HG03460 (cell line): Measurements from ENCODE around the gene GRIK3.

ENCODE experiments used
- ATAC-seq: cut with Tn5 transposase; IDR thresholded peaks from one replicate; pipeline ENCODE4 v1.9.1; 2021; ENCODE audit not compliant: unreplicated experiment

The GRIK3 gene

GRCh38 chr1:36881541-36881940, 152.8 kb downstream of the GRIK3 start:
- ATAC-seq: no peak

GRCh38 chr1:36881068-36881405, 153.3 kb downstream of the GRIK3 start:
- ATAC-seq: no peak

- ATAC-seq: no peak
Measured at GRCh38 chr1:36880155-36881067, 153.9 kb downstream of the GRIK3 start.

GRCh38 chr1:36879613-36880012, 154.7 kb downstream of the GRIK3 start:
- ATAC-seq: no peak

- ATAC-seq: no peak
Measured at GRCh38 chr1:36876990-36877389, 157.3 kb downstream of the GRIK3 start.

- no peak for ATAC-seq
Measured at GRCh38 chr1:36874271-36875060, 159.8 kb downstream of the GRIK3 start.

- no peak for ATAC-seq
Measured at GRCh38 chr1:36872858-36873257, 161.5 kb downstream of the GRIK3 start.

- no peak for ATAC-seq
Measured at GRCh38 chr1:36872126-36872754, 162.1 kb downstream of the GRIK3 start.

GRCh38 chr1:36871146-36871971, 163.0 kb downstream of the GRIK3 start:
- no peak for ATAC-seq

GRCh38 chr1:36869826-36870225, 164.5 kb downstream of the GRIK3 start:
- ATAC-seq: no peak

- no peak for ATAC-seq
Measured at GRCh38 chr1:36869054-36869453, 165.3 kb downstream of the GRIK3 start.

- ATAC-seq: no peak
Measured at GRCh38 chr1:36867575-36867974, 166.7 kb downstream of the GRIK3 start.

GRCh38 chr1:36866169-36866814, 168.0 kb downstream of the GRIK3 start:
- no peak for ATAC-seq

- no peak for ATAC-seq
Measured at GRCh38 chr1:36865602-36865900, 168.8 kb downstream of the GRIK3 start.

- no peak for ATAC-seq
Measured at GRCh38 chr1:36864823-36865601, 169.3 kb downstream of the GRIK3 start.

GRCh38 chr1:36864182-36864822, 170.0 kb downstream of the GRIK3 start:
- no peak for ATAC-seq

- no peak for ATAC-seq
Measured at GRCh38 chr1:36863500-36863899, 170.8 kb downstream of the GRIK3 start.

GRCh38 chr1:36863061-36863460, 171.3 kb downstream of the GRIK3 start:
- ATAC-seq: no peak

- ATAC-seq: no peak
Measured at GRCh38 chr1:36861375-36861774, 172.9 kb downstream of the GRIK3 start.
